AG09319 (cell line): ENCODE results near the gene EFCAB13.

Experiments used
- DNase-seq: peaks from one replicate; pipeline ENCODE4 v3.0.0-alpha.2; 2010; ENCODE audit warnings: low read depth; ENCODE audit errors: extremely low read depth
- CTCF ChIP-seq: IDR thresholded peaks from 2 replicates; pipeline ENCODE4 v1.5.1; 2011; ENCODE audit warnings: low read depth, mild to moderate bottlenecking, inconsistent platforms, low read length, moderate library complexity

EFCAB13 gene

GRCh38 chr17:47295874-47296255 lies 27.9 kb upstream of the EFCAB13 start:
- DNase-seq = no peak
- TF ChIP-seq CTCF = no peak

GRCh38 chr17:47297661-47298400 lies 25.9 kb upstream of the EFCAB13 start:
- no peak for TF ChIP-seq CTCF
- DNase-seq = no peak

- TF ChIP-seq CTCF = no peak
- DNase-seq = no peak
These were observed 25.0 kb upstream of the EFCAB13 start for GRCh38 chr17:47298712-47299111.

GRCh38 chr17:47299239-47299910 lies 24.4 kb upstream of the EFCAB13 start:
- no peak for TF ChIP-seq CTCF
- DNase-seq = no peak

- DNase-seq = no peak
- no peak for TF ChIP-seq CTCF
These were observed 23.0 kb upstream of the EFCAB13 start for GRCh38 chr17:47300718-47301117.

GRCh38 chr17:47301161-47301560 lies 22.6 kb upstream of the EFCAB13 start:
- no peak for DNase-seq
- TF ChIP-seq CTCF = no peak

- no peak for DNase-seq
- no peak for TF ChIP-seq CTCF
These were observed 21.9 kb upstream of the EFCAB13 start for GRCh38 chr17:47301831-47302230.
